AG04450 (cell line): ENCODE data around the gene STX16. TPM values are rescaled to one million over a fixed set of nuclear protein-coding genes. Genes with fewer than 3 reads are reported as not detected.

ENCODE experiments used
- CTCF ChIA-PET: fragments of 300-600, 350-600 bp; formaldehyde crosslinking; extraction: SDS; loops from one replicate; lab custom pipeline; 2022; ENCODE audit warnings: antibody characterized with exemption, inconsistent platforms; lab: Charles Lee
- POLR2A ChIA-PET: fragments of 350-600 bp; formaldehyde crosslinking; extraction: SDS; loops from one replicate; lab custom pipeline; 2021; ENCODE audit warnings: antibody characterized with exemption, inconsistent platforms; lab: Yijun Ruan, JAX
- DNase-seq: peaks from one replicate; pipeline ENCODE4 v3.0.0-alpha.2; 2011; ENCODE audit warnings: low read depth, low spot score
- H3K27ac ChIP-seq: one replicate; pipeline ENCODE4 v1.5.1; 2012; ENCODE audit warnings: low read depth, low read length, control low read depth
- H3K27me3 ChIP-seq: one replicate; pipeline ENCODE4 v1.6.0; 2012; ENCODE audit warnings: low read length; ENCODE audit not compliant: control insufficient read depth, insufficient read depth
- H3K4me3 ChIP-seq: 2 replicates; pipeline ENCODE4 v1.5.1; 2011; ENCODE audit warnings: mild to moderate bottlenecking, low read depth, low read length, control low read depth
- H3K9me3 ChIP-seq: 2 replicates; pipeline ENCODE4 v1.5.1; 2012; ENCODE audit warnings: low read length; ENCODE audit not compliant: control insufficient read depth, insufficient read depth
- polyA plus RNA-seq: library from polyadenylated mRNA; depleted of rRNA; stranded (reverse); fragments of >200 nt; gene quantifications from 2 replicates; pipeline ENCODE4 v1.2.3, GENCODE V29; 2011
- TF ChIP-seq, protein P1 (sequence below): IDR thresholded peaks from 2 replicates; pipeline ENCODE4 v1.5.1; 2011; ENCODE audit warnings: low read depth, low read length, control low read depth, inconsistent platforms

STX16 gene
- polyA plus RNA-seq, 1 experiment: 51.9 TPM

DNA sequence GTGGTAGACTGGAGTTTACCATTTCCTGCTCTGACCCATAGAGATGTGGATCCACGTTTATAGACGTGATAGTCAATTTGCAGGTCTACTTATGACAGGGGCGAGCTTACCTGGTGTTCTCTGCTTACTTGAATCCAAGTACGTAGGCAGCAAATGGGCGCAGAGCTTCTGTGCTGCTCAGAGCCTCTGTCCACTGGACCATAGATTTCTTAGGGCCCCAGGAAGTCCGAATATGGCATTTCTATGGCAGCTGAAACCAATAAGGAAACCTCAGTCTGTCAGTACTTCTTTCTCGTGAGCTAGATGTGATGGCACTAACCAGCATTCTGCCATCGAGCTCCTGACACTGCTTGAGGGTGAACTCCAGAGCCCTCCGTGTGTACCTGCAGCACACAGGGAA is 22.0 kb downstream of the STX16 start:
- Histone ChIP-seq H3K4me3 (no peak overlapping the region), H3K27ac (no peak overlapping the region), H3K9me3 (no peaks in the 10 kb centered on the region; the same call in 1 of the 2 replicates), H3K27me3 (no peaks in the 10 kb centered on the region)
- ChIA-PET POLR2A (no interaction called here), CTCF (interaction anchor here (1.0 kb wide), 1 partner anchor 15 kb away, joined by 3 read pairs; no protein-coding TSS in a partner anchor)
- DNase-seq: no peak
- TF ChIP-seq, protein P1, sequence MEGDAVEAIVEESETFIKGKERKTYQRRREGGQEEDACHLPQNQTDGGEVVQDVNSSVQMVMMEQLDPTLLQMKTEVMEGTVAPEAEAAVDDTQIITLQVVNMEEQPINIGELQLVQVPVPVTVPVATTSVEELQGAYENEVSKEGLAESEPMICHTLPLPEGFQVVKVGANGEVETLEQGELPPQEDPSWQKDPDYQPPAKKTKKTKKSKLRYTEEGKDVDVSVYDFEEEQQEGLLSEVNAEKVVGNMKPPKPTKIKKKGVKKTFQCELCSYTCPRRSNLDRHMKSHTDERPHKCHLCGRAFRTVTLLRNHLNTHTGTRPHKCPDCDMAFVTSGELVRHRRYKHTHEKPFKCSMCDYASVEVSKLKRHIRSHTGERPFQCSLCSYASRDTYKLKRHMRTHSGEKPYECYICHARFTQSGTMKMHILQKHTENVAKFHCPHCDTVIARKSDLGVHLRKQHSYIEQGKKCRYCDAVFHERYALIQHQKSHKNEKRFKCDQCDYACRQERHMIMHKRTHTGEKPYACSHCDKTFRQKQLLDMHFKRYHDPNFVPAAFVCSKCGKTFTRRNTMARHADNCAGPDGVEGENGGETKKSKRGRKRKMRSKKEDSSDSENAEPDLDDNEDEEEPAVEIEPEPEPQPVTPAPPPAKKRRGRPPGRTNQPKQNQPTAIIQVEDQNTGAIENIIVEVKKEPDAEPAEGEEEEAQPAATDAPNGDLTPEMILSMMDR: no peak

DNA sequence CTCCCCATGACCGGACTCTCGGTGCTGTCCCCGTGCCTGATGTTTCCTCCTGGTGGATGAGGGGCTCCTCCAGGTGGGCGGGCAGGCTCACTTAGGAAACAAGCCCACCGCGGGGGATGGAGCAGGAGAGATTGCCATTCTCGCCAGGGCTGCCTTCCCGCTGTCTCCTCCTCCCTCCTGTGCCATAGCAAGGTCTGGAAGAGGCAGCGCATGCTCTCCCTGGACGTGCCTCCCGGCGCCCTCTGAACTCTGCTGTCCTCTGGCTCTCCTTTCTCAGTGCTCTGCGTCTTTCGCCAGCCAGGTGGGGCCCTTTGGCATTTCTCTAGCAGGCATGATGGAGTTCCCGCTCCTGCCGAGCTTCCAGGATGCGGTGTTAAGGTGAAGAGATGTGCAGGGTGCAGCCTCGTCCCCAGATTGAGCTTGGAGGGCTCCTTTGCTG is 24.1 kb downstream of the STX16 start:
- DNase-seq: no peak
- ChIA-PET POLR2A (no interaction called here), CTCF (interaction anchor here (1.6 kb wide), 1 partner anchor 24 kb away, joined by 3 read pairs; the partner anchor contains the start of gene STX16)
- Histone ChIP-seq H3K27me3 (no peaks in the 10 kb centered on the region), H3K27ac (no peak overlapping the region), H3K4me3 (no peak overlapping the region), H3K9me3 (no peaks in the 10 kb centered on the region; the same call in 1 of the 2 replicates)
- TF ChIP-seq, protein P1: no peak

DNA sequence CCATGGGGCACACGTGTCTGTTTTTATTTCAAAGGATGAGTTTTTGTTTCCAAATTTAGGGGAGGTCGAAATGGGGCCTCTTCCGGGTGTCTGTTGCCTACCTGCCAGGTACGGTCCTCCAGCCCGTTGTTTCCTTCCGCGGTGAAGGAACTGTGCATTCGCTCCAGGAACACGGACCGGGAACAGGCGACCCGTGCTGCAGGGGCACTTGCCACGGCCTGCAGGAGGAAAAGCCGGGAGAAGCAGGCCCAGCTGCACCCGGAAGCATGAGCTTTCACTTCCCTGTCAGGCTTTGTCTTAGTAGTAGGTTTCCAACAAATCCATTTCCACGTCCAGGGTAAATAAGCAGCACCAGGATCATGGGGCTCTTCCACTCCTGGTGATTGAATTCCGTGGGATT is 24.6 kb downstream of the STX16 start:
- Histone ChIP-seq H3K27ac (no peak overlapping the region), H3K27me3 (no peaks in the 10 kb centered on the region), H3K9me3 (no peaks in the 10 kb centered on the region; the same call in 1 of the 2 replicates), H3K4me3 (no peak overlapping the region)
- ChIA-PET CTCF (no interaction called here), POLR2A (no interaction called here)
- TF ChIP-seq, protein P1: no peak
- DNase-seq: no peak

DNA sequence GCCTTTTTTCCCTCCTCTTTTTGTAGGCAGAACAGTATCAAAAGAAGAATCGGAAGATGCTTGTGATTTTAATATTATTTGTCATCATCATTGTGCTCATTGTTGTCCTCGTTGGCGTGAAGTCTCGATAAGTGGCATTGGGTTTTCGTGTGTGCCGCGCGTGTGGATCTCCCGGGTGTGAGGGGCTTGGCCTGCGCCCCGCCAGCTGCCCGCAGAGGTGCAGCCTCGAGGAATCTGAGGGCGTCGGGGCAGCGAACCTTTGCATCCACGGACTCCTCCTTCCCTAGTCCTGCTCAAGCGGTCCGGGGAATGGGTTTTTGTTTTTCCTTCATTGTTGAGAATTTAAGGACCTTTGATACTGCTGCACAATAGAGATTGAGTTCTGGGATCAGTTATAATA is 25.1 kb downstream of the STX16 start:
- Histone ChIP-seq H3K27ac (no peak overlapping the region), H3K4me3 (no peak overlapping the region), H3K27me3 (no peaks in the 10 kb centered on the region), H3K9me3 (no peaks in the 10 kb centered on the region; the same call in 1 of the 2 replicates)
- CTCF ChIA-PET: no interaction called here
- POLR2A ChIA-PET: no interaction called here
- TF ChIP-seq, protein P1: no peak
- DNase-seq: no peak

DNA sequence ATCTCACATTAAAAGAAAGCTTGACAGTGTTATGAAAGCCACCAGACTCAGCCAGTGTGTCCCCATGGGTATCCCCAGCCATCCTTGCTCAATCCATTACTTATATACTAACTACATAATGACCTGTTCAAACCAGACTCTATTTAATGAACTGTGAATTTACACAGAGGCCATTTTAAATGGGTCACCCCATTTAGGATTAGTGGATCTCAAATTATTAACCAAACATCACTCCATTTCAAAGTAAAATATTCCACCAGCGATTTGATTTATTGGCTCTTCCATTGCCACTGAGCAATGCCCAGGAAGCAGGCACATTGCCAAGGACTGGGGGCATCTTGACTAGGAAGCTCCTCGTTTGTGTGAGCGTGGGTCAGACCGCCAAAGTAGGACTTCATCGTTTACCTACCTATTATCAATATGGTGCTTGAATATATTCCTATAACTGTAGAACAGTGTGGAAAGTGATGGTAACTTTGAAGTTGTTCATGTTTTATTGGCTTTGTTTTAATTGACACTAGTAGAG is 26.1 kb downstream of the STX16 start:
- Histone ChIP-seq H3K4me3 (no peak overlapping the region), H3K27me3 (no peaks in the 10 kb centered on the region), H3K27ac (no peak overlapping the region), H3K9me3 (no peaks in the 10 kb centered on the region; the same call in 1 of the 2 replicates)
- ChIA-PET CTCF (no interaction called here), POLR2A (no interaction called here)
- DNase-seq: no peak
- TF ChIP-seq, protein P1: no peak
